PC-3 (cell line): ENCODE measurements around the gene TRPV6.

Source experiments
- CTCF ChIP-seq: fragments of 300-600 bp; sonication (generic); conservative IDR thresholded peaks from 2 replicates; pipeline ENCODE4 v1.5.1; 2017; ENCODE audit warnings: antibody characterized with exemption, low read depth, mild to moderate bottlenecking, low read length
- EZH2 ChIP-seq: fragments of 300-600 bp; sonication (generic); IDR thresholded peaks from one replicate; pipeline ENCODE4 v1.6.1; 2017; ENCODE audit warnings: antibody characterized with exemption, mild to moderate bottlenecking, low read length; ENCODE audit not compliant: unreplicated experiment
- EZH2phosphoT487 ChIP-seq: fragments of 300-600 bp; sonication (generic); IDR thresholded peaks from 2 replicates; pipeline ENCODE4 v1.6.1; 2018; ENCODE audit warnings: mild to moderate bottlenecking, antibody characterized with exemption, low read length, borderline replicate concordance

- peak; percentile 30; the same call in 1 of the 2 replicates for TF ChIP-seq CTCF
- no peak for TF ChIP-seq EZH2
- TF ChIP-seq EZH2phosphoT487 = no peak
Observed at GRCh38 chr7:142925413-142925812, 39.9 kb upstream of the TRPV6 start.
